Fibroblast of lung (primary cell): ENCODE results near the gene CDC5L. TPM values are rescaled to one million over a fixed set of nuclear protein-coding genes. Genes with fewer than 3 reads are reported as not detected.

Source experiments
- DNase-seq, 2 donors: peaks; one replicate each; pipeline versions ENCODE4 v3.0.0 to v3.0.0-alpha.2; 2010; ENCODE audit warnings: low read depth in 2 of 2
- H2AFZ ChIP-seq: 2 replicates; pipeline ENCODE4 v1.5.1; 2012; ENCODE audit warnings: low read length, control low read depth, inconsistent platforms
- H3K27ac ChIP-seq: 2 replicates; pipeline ENCODE4 v1.5.1; 2011; ENCODE audit warnings: low read length, control low read depth; ENCODE audit not compliant: insufficient read depth
- H3K27me3 ChIP-seq: 2 replicates; pipeline ENCODE4 v1.5.1; 2011; ENCODE audit warnings: mild to moderate bottlenecking, low read length; ENCODE audit not compliant: control insufficient read depth, insufficient read depth
- H3K36me3 ChIP-seq: 2 replicates; pipeline ENCODE4 v1.5.1; 2011; ENCODE audit warnings: low read length; ENCODE audit not compliant: control insufficient read depth, insufficient read depth
- H3K4me1 ChIP-seq: 2 replicates; pipeline ENCODE4 v1.5.1; 2011; ENCODE audit warnings: low read length; ENCODE audit not compliant: control insufficient read depth, insufficient read depth; ENCODE audit errors: extremely low read depth
- H3K4me2 ChIP-seq: 2 replicates; pipeline ENCODE4 v1.5.1; 2011; ENCODE audit warnings: low read length, control low read depth; ENCODE audit not compliant: insufficient read depth; ENCODE audit errors: extremely low read depth
- H3K4me3 ChIP-seq, 4 experiments: fragments of 200-600 bp in 1 of 4; sonication (generic) in 1 of 4; replicated peaks in 1 of 4; 2 replicates each; pipeline ENCODE4 v1.5.1; 2011 to 2016; ENCODE audit warnings: low read length in 4 of 4, low read depth in 3 of 4, mild to moderate bottlenecking in 3 of 4, control low read depth in 2 of 4, inconsistent platforms in 1 of 4, mixed read lengths in 1 of 4; ENCODE audit not compliant: insufficient read depth in 1 of 4; ENCODE audit errors: control extremely low read depth in 1 of 4
- H3K79me2 ChIP-seq: 2 replicates; pipeline ENCODE4 v1.5.1; 2012; ENCODE audit warnings: mild to moderate bottlenecking, low read length, inconsistent platforms; ENCODE audit not compliant: control insufficient read depth, insufficient read depth
- H3K9ac ChIP-seq: 2 replicates; pipeline ENCODE4 v1.5.1; 2011; ENCODE audit warnings: mild to moderate bottlenecking, low read length, control low read depth; ENCODE audit not compliant: insufficient read depth
- H3K9me3 ChIP-seq: 2 replicates; pipeline ENCODE4 v1.5.1; 2012; ENCODE audit warnings: low read depth, low read length; ENCODE audit not compliant: control insufficient read depth, insufficient read depth
- H4K20me1 ChIP-seq: 2 replicates; pipeline ENCODE4 v1.5.1; 2011; ENCODE audit warnings: low read length; ENCODE audit not compliant: control insufficient read depth, insufficient read depth; ENCODE audit errors: extremely low read depth
- CTCF ChIP-seq, 2 donors: IDR thresholded peaks in 1 of 2; conservative IDR thresholded peaks in 1 of 2; 1 replicate in 1 of 2; 2 replicates in 1 of 2; pipeline ENCODE4 v1.5.1; 2011 to 2012; ENCODE audit warnings: low read length in 2 of 2, control low read depth in 1 of 2, inconsistent platforms in 1 of 2, low read depth in 1 of 2, mild to moderate bottlenecking in 1 of 2
- EZH2 ChIP-seq: IDR thresholded peaks from 2 replicates; pipeline ENCODE4 v1.5.1; 2012; ENCODE audit warnings: low read length, control low read depth, mild to moderate bottlenecking; ENCODE audit errors: missing control alignments
- polyA plus RNA-seq, 2 donors: library from polyadenylated mRNA; depleted of rRNA in 1 of 2; stranded (reverse) in 1 of 2; unstranded in 1 of 2; fragments of >200 nt; gene quantifications; 2 replicates each; pipeline ENCODE4 v1.2.1, GENCODE V29; 2011 to 2012; ENCODE audit warnings: missing spikeins in 1 of 2
- total RNA-seq: library from RNA; depleted of rRNA; stranded (reverse); fragments of >200 nt; gene quantifications from 2 replicates; pipeline ENCODE4 v1.2.1, GENCODE V29; 2014

Gene CDC5L
- total and polyA plus RNA-seq, 2 donors (not counting 1 experiment from before 2014, with no cell fraction given): 18.7 to 22.5 TPM

GRCh38 chr6:44377484-44377883 is 10.0 kb upstream of the CDC5L start:
- DNase-seq: no peak
- H3K79me2 ChIP-seq: no peaks in the 10 kb centered on the region
- H3K9me3 ChIP-seq: no peaks in the 10 kb centered on the region
- no peaks in the 10 kb centered on the region for H3K36me3 ChIP-seq
- no peak overlapping the region for H3K27ac ChIP-seq
- TF ChIP-seq CTCF (conservative IDR thresholded peaks at IDR 0.05 in 1 of 2, IDR thresholded peaks at IDR 0.05 in 1 of 2; ENCODE audit: low read depth in 1 of 2, low read length in 2 of 2) (no peak), EZH2 (no peak)
- no peak overlapping the region for H3K4me3 ChIP-seq
- H4K20me1 ChIP-seq: no peaks in the 10 kb centered on the region
- H3K27me3 ChIP-seq: peaks cover 9% of the 10 kb centered on the region
- no peaks in the 10 kb centered on the region for H3K4me1 ChIP-seq
- no peak overlapping the region for H3K4me2 ChIP-seq
- H2AFZ ChIP-seq: no peak overlapping the region
- no peak overlapping the region for H3K9ac ChIP-seq

GRCh38 chr6:44377971-44378370 is 9.5 kb upstream of the CDC5L start:
- Histone ChIP-seq H2AFZ (no peak overlapping the region), H3K9me3 (no peaks in the 10 kb centered on the region), H3K9ac (no peak overlapping the region), H3K4me3 (no peak overlapping the region), H4K20me1 (no peaks in the 10 kb centered on the region), H3K4me1 (no peaks in the 10 kb centered on the region), H3K27ac (no peak overlapping the region), H3K27me3 (peaks cover 9% of the 10 kb centered on the region), H3K4me2 (no peak overlapping the region), H3K36me3 (no peaks in the 10 kb centered on the region), H3K79me2 (no peaks in the 10 kb centered on the region)
- TF ChIP-seq EZH2 (no peak), CTCF (conservative IDR thresholded peaks at IDR 0.05 in 1 of 2, IDR thresholded peaks at IDR 0.05 in 1 of 2; ENCODE audit: low read depth in 1 of 2, low read length in 2 of 2) (no peak)
- DNase-seq: no peak

- peaks cover 5% of the 10 kb centered on the region for H3K27me3 ChIP-seq
- H3K9ac ChIP-seq: no peak overlapping the region
- peak in 1 of 2 donors; percentile 18 for DNase-seq
- H4K20me1 ChIP-seq: no peaks in the 10 kb centered on the region
- no peak overlapping the region for H3K4me3 ChIP-seq
- no peak overlapping the region for H2AFZ ChIP-seq
- H3K9me3 ChIP-seq: no peaks in the 10 kb centered on the region
- H3K79me2 ChIP-seq: no peaks in the 10 kb centered on the region
- peaks cover 2% of the 10 kb centered on the region for H3K4me1 ChIP-seq
- H3K36me3 ChIP-seq: no peaks in the 10 kb centered on the region
- TF ChIP-seq CTCF (conservative IDR thresholded peaks at IDR 0.05 in 1 of 2, IDR thresholded peaks at IDR 0.05 in 1 of 2; ENCODE audit: low read depth in 1 of 2, low read length in 2 of 2): no peak
- no peak for TF ChIP-seq EZH2
- H3K4me2 ChIP-seq: no peak overlapping the region
- H3K27ac ChIP-seq: no peak overlapping the region
These were observed 5.8 kb upstream of the CDC5L start for GRCh38 chr6:44381739-44382138.
